Measurements from ENCODE around the gene USH2A.

GRCh38 chr1:216024546-216024945 is 398.7 kb downstream of the USH2A start:
- TF ChIP-seq EZH2 (IDR thresholded peaks at IDR 0.05; ENCODE audit: insufficient read depth, poor library complexity, severe bottlenecking) (no peak), EZH2phosphoT487 (IDR thresholded peaks at IDR 0.05; ENCODE audit: insufficient read depth, low read depth) (no peak)

All from GM23248 (cell line).